Stimulated activated naive CD8-positive, alpha-beta T cell treated with anti-CD3 and anti-CD28 coated beads, Interleukin-15, amount 100 ng/mL, for 72 hours (primary cell): ENCODE measurements around the gene RNU7-1.

Experiments used
- ATAC-seq: fragments of 150-1000 bp; cut with Tn5 transposase; 2 replicates; pipeline ENCODE4 v1.10.0; 2021; ENCODE audit warnings: mild to moderate bottlenecking, moderate library complexity
- DNase-seq, 2 donors: peaks; one replicate each; pipeline ENCODE4 v3.0.0; 2021 to 2022
- H3K27ac Mint-ChIP-seq, 2 donors: one replicate each; pipeline ENCODE4 v1.8.0; 2022; ENCODE audit warnings: mild to moderate bottlenecking in 2 of 2, mixed read lengths in 2 of 2, moderate library complexity in 2 of 2
- H3K27me3 Mint-ChIP-seq: one replicate; pipeline ENCODE4 v1.8.0; 2022; ENCODE audit warnings: mixed read lengths
- H3K4me1 Mint-ChIP-seq: one replicate; pipeline ENCODE4 v1.8.0; 2022; ENCODE audit warnings: mild to moderate bottlenecking, mixed read lengths
- H3K4me3 Mint-ChIP-seq, 2 donors: one replicate each; pipeline ENCODE4 v1.8.0; 2022; ENCODE audit warnings: mild to moderate bottlenecking in 2 of 2, mixed read lengths in 2 of 2, moderate library complexity in 1 of 2
- H3K9me3 Mint-ChIP-seq, 2 donors: one replicate each; pipeline ENCODE4 v1.8.0; 2022; ENCODE audit warnings: mixed read lengths in 2 of 2

Gene RNU7-1

GRCh38 chr12:6952863-6953441 is 9.3 kb downstream of the RNU7-1 start:
- no peaks in the 10 kb centered on the region for H3K9me3 Mint-ChIP-seq
- peak overlapping the region; percentile 93 to 95 for H3K4me3 Mint-ChIP-seq
- peaks cover 72% of the 10 kb centered on the region for H3K4me1 Mint-ChIP-seq
- no peaks in the 10 kb centered on the region for H3K27me3 Mint-ChIP-seq
- DNase-seq (peak in 1 of 2 donors; percentile 59), ATAC-seq (peak; percentile 2)
- H3K27ac Mint-ChIP-seq = peak overlapping the region; percentile 90 to 94

GRCh38 chr12:6953442-6954315 is 10.1 kb downstream of the RNU7-1 start:
- peaks cover 72% of the 10 kb centered on the region for H3K4me1 Mint-ChIP-seq
- peak; percentile 52 for ATAC-seq
- H3K9me3 Mint-ChIP-seq = no peaks in the 10 kb centered on the region
- H3K4me3 Mint-ChIP-seq = peak overlapping the region; percentile 93 to 95
- peak; percentile 69 to 86 for DNase-seq
- H3K27me3 Mint-ChIP-seq = no peaks in the 10 kb centered on the region
- peak overlapping the region; percentile 94 to 97 for H3K27ac Mint-ChIP-seq

DNA sequence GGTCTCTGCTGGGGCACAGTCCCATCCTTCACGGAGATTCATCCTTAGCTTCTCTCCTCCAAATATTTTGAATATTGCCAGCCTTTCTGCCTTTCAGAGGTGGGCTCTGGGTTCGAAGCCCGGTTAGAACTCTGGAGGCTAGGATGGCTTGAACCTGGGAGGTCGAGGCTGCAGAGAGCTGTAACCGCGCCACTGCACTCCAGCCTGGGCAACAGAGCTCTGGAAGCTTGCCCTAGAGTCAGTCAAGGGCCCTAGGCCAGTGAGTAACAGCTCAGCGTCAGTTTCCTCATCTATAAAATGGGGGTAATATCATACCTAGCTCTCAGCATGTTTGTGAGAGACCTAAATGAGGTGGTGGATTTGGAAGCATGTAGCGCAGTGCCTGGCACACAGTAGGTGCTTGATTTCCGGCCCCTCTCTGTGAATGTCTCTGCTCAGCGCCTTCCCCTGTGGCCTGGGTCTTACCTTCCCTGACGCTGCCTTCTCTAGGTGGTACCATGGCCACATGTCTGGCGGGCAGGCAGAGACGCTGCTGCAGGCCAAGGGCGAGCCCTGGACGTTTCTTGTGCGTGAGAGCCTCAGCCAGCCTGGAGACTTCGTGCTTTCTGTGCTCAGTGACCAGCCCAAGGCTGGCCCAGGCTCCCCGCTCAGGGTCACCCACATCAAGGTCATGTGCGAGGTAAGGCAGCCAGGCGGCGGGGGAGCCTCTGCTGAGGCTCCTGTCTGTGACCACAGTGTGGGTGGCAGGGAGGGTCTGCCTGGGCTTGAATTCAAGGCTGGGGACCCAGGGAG is 10.9 kb downstream of the RNU7-1 start:
- no peaks in the 10 kb centered on the region for H3K9me3 Mint-ChIP-seq
- peaks cover 72% of the 10 kb centered on the region for H3K4me1 Mint-ChIP-seq
- H3K27me3 Mint-ChIP-seq = no peaks in the 10 kb centered on the region
- ATAC-seq = no peak
- H3K27ac Mint-ChIP-seq = peak overlapping the region; percentile 94 to 97
- DNase-seq = peak; percentile 33 to 39
- peak overlapping the region; percentile 93 to 95 for H3K4me3 Mint-ChIP-seq

- Mint-ChIP-seq H3K9me3 (no peaks in the 10 kb centered on the region), H3K4me1 (peaks cover 72% of the 10 kb centered on the region), H3K27me3 (no peaks in the 10 kb centered on the region), H3K4me3 (peak overlapping the region; percentile 93 to 95), H3K27ac (peak overlapping the region; percentile 94 to 97)
- no peak for ATAC-seq
- peak; percentile 17 to 33 for DNase-seq
Measured at GRCh38 chr12:6955108-6956020, 11.7 kb downstream of the RNU7-1 start.

DNA sequence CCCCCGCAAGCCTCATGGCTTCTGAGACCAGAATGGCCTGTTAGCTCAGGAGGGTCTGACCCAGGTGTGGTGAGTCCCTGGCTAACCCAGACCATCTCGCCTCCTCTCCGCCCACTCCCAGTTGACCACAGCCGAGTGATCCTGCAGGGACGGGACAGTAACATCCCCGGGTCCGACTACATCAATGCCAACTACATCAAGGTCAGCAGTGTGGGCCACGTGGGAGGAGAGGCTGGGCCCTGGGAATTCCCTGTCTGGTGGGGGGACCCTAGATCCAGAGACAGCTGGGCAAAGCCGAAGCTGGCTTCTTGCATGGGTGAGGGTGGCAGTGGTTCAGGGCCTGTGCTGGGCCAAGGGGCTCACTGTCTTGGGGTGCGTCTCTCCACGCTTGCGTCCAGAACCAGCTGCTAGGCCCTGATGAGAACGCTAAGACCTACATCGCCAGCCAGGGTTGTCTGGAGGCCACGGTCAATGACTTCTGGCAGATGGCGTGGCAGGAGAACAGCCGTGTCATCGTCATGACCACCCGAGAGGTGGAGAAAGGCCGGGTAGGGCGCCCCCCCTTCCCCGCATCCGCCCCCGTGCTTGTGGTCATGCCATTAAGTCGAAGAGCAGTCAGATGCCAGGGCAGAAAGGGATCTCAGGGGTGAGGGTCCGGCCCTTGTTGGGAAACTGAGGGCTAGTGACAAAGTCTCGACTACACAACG is 12.6 kb downstream of the RNU7-1 start:
- DNase-seq = peak; percentile 12 to 38
- no peak for ATAC-seq
- H3K9me3 Mint-ChIP-seq = no peaks in the 10 kb centered on the region
- peaks cover 75% of the 10 kb centered on the region for H3K4me1 Mint-ChIP-seq
- peak overlapping the region; percentile 91 to 92 for H3K27ac Mint-ChIP-seq
- H3K27me3 Mint-ChIP-seq = no peaks in the 10 kb centered on the region
- H3K4me3 Mint-ChIP-seq = peak overlapping the region; percentile 93 to 95

DNA sequence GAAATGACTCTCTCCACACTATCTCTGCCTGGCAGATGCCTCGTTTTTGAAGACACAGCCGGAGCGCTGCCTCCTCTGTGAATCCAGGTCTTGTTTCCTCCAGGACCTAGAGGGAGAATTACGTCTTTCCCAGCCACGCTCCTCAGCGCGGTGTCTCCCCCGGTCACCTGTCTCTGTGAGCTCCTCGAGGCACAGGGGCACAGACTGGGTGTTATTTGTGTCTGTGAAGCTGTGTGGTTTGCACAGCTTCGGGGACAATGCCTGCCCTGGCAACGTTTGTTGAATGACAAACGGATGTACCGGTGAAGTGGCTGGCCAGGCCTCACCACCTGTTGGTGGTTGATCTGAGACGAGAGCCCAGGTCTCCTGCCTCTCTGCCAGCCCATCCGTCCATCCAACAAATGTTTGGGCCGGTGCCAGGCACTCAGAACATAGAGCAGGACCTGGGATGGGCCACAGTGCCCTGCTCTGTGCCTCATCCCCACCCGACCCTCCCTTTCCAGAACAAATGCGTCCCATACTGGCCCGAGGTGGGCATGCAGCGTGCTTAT is 13.6 kb downstream of the RNU7-1 start:
- Mint-ChIP-seq H3K27ac (peak overlapping the region; percentile 1 to 92), H3K9me3 (no peaks in the 10 kb centered on the region), H3K4me3 (peak overlapping the region; percentile 93 to 95), H3K4me1 (peaks cover 85% of the 10 kb centered on the region), H3K27me3 (no peaks in the 10 kb centered on the region)
- ATAC-seq (no peak), DNase-seq (peak; percentile 30 to 49)

DNA sequence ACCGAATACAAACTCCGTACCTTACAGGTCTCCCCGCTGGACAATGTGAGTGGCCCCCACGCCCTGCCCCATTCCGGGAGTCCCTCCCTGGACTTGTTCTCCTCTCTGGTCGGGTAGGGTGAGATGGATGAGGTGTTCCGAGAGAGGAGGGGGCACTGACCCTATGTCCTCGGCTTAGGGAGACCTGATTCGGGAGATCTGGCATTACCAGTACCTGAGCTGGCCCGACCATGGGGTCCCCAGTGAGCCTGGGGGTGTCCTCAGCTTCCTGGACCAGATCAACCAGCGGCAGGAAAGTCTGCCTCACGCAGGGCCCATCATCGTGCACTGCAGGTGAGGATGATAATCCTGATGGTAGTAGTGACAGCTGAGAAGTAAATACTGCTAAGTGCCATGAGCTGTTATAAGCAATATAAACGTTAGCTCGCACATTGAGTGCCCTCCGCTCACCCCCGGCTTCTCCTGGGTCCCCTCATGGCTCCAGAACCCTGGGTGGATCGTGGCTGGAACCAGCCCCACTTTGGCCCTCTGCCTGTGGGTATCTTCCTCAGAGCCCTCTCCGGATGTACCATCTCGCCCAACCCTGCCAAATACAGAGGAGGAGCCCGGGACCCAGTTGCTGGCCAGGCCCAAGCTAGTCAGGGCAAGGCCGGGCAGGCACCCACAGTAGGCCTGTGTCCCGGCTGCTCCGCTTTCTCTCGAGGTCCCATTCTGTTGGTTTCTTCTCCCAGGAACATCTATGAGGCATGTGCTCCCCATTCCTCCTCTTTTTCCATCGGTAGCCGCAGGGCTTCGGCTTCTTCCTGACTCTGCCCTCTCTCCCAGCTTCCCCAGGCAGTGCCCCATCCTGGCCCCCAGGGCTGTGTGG is 14.4 kb downstream of the RNU7-1 start:
- H3K27ac Mint-ChIP-seq = peak overlapping the region; percentile 94 to 98
- no peaks in the 10 kb centered on the region for H3K27me3 Mint-ChIP-seq
- peaks cover 93% of the 10 kb centered on the region for H3K4me1 Mint-ChIP-seq
- ATAC-seq (no peak), DNase-seq (peak in 1 of 2 donors; percentile 33)
- H3K4me3 Mint-ChIP-seq = peak overlapping the region; percentile 93 to 95
- H3K9me3 Mint-ChIP-seq = no peaks in the 10 kb centered on the region

- Mint-ChIP-seq H3K4me1 (peaks cover 97% of the 10 kb centered on the region), H3K27me3 (no peaks in the 10 kb centered on the region), H3K4me3 (peak overlapping the region; percentile 93 to 95), H3K27ac (peak overlapping the region; percentile 94 to 98), H3K9me3 (no peaks in the 10 kb centered on the region)
- DNase-seq (peak; percentile 31 to 34), ATAC-seq (no peak)
Measured at GRCh38 chr12:6958609-6959057, 15.0 kb downstream of the RNU7-1 start.

GRCh38 chr12:6959058-6959804 is 15.6 kb downstream of the RNU7-1 start:
- peak overlapping the region; percentile 93 to 95 for H3K4me3 Mint-ChIP-seq
- H3K4me1 Mint-ChIP-seq = peaks cover 98% of the 10 kb centered on the region
- H3K27ac Mint-ChIP-seq = peak overlapping the region; percentile 94 to 98
- DNase-seq (peak; percentile 68 to 82), ATAC-seq (peak; percentile 66)
- no peaks in the 10 kb centered on the region for H3K27me3 Mint-ChIP-seq
- H3K9me3 Mint-ChIP-seq = no peaks in the 10 kb centered on the region

DNA sequence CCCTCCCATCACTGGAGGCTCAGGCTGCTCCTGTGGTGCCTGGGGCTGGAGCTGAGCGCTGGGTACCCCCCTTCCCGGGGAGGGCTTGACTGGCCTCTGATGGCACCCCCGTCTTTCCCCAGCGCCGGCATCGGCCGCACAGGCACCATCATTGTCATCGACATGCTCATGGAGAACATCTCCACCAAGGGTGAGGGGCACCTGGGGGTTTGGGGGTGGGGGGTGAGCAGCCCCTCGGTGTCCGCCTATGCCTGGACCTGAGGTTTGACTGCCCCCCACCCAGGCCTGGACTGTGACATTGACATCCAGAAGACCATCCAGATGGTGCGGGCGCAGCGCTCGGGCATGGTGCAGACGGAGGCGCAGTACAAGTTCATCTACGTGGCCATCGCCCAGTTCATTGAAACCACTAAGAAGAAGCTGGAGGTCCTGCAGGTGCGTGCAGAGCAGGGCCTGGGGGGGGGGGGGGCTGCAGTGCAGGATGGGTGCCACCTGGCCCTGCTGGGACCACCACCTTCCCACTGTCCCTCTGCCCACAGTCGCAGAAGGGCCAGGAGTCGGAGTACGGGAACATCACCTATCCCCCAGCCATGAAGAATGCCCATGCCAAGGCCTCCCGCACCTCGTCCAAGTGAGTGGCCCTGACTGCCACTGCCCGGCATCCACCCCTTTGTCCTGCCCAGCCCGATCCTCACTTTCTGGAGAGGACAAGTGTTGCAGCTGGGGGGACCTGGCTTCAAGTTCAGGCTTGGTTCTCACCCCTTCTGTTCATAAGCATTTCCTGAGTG is 16.4 kb downstream of the RNU7-1 start:
- H3K27me3 Mint-ChIP-seq = no peaks in the 10 kb centered on the region
- H3K27ac Mint-ChIP-seq = peak overlapping the region; percentile 28 to 95
- peaks cover 98% of the 10 kb centered on the region for H3K4me1 Mint-ChIP-seq
- H3K4me3 Mint-ChIP-seq = peak overlapping the region; percentile 93 to 95
- DNase-seq (no peak), ATAC-seq (no peak)
- H3K9me3 Mint-ChIP-seq = no peaks in the 10 kb centered on the region

- DNase-seq (peak; percentile 54 to 64), ATAC-seq (peak; percentile 31)
- H3K4me1 Mint-ChIP-seq = peaks cover 98% of the 10 kb centered on the region
- H3K4me3 Mint-ChIP-seq = peak overlapping the region; percentile 93 to 95
- H3K9me3 Mint-ChIP-seq = no peaks in the 10 kb centered on the region
- H3K27me3 Mint-ChIP-seq = no peaks in the 10 kb centered on the region
- peak overlapping the region; percentile 98 for H3K27ac Mint-ChIP-seq
Measured at GRCh38 chr12:6960593-6961277, 17.1 kb downstream of the RNU7-1 start.
